ENCODE data around the gene PPP1R3F.

Gene PPP1R3F

GRCh38 chrX:49264460-49264859, 5.1 kb upstream of the PPP1R3F start, which contains the start of gene FOXP3:
FOXP3 (minus strand) TSS chrX:49264710; CDS start chrX:49258505, 6,205 bp downstream.
- H4K20me1 ChIP-seq (ENCODE audit: insufficient read depth, low read length): no peaks in the 10 kb centered on the region
- no peaks in the 10 kb centered on the region for H3K36me3 ChIP-seq (ENCODE audit: insufficient read depth, low read length)
- H3K4me3 ChIP-seq (ENCODE audit: low read depth, low read length, poor library complexity, severe bottlenecking): no peak within 1 kb of the TSS
- H3K4me2 ChIP-seq (ENCODE audit: low read length): no peak within 1 kb of the TSS
- no peaks in the 10 kb centered on the region for H3K9me2 ChIP-seq (ENCODE audit: low read depth, low read length)
- H3K79me2 ChIP-seq (ENCODE audit: insufficient read depth, low read length): no peaks in the 10 kb centered on the region
- H3K9me3 ChIP-seq (ENCODE audit: low read length): no peaks in the 10 kb centered on the region
- TF ChIP-seq CTCF (IDR thresholded peaks at IDR 0.05; ENCODE audit: low read length) (no peak), EZH2 (IDR thresholded peaks at IDR 0.05; ENCODE audit: borderline replicate concordance, low read length) (no peak)
- H3K4me1 ChIP-seq (ENCODE audit: insufficient read depth, low read length, severe bottlenecking): peaks cover 7% of the 10 kb centered on the region
- no peaks in the 10 kb centered on the region for H3F3A ChIP-seq (ENCODE audit: insufficient read depth, low read length)
- no peaks in the 10 kb centered on the region for H3K27me3 ChIP-seq (ENCODE audit: insufficient read depth, low read length)
- H2AFZ ChIP-seq (ENCODE audit: low read length): no peak within 1 kb of the TSS
- no peak within 1 kb of the TSS for H3K27ac ChIP-seq (ENCODE audit: low read depth, low read length, poor library complexity, severe bottlenecking)
- no peak within 1 kb of the TSS for H3K9ac ChIP-seq (ENCODE audit: low read length)

DNA sequence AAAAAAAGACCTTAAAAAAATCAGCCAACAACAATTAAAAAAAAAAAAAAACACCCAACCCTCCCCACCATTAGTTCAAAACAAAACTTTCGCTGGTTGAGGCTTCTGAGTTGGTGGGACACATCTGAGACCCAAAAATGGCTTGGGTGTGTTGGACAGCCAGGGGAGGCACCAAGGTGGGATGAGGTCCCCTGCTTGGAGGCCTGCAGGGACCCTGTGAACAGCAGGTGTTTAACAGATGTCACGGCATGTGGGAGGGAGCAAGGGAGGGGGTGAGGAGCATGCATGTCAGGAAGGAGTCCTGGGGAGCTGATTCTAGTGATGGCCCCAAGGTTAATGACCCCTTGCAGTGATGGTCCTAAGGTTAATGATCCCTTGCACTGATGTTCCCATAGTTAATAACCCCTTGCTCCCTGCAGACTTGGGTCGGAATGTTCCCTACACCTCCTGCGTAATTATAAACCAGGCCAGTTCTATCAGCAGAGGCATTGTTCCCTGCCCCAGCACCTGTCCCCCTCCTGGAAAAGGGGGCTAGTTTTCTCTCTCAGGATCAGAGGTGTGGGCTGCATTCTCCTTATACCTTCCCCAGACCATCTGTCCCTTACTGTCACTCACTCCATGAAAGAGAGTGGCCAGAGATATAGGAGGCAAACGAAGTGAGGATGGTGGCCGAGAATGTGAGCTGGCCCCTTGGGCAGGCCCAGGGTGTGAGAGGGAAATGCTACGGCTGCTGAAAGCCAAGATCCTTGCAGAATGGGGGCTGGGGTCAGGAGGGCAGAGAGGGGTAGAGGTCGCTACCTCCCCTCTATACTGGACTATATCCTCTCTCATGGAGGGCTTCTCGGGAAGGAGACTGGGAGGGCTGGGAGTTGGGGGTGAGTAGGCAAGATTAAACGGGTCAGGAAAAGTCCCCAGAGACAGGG, 2.8 kb upstream of the PPP1R3F start:
- H3K9me2 ChIP-seq (ENCODE audit: low read depth, low read length): no peaks in the 10 kb centered on the region
- no peaks in the 10 kb centered on the region for H3K36me3 ChIP-seq (ENCODE audit: insufficient read depth, low read length)
- H3K27me3 ChIP-seq (ENCODE audit: insufficient read depth, low read length): no peaks in the 10 kb centered on the region
- peaks cover 11% of the 10 kb centered on the region; the same call in 1 of the 2 replicates for H3K79me2 ChIP-seq (ENCODE audit: insufficient read depth, low read length)
- H3K27ac ChIP-seq (ENCODE audit: low read depth, low read length, poor library complexity, severe bottlenecking): no peak overlapping the region
- H3K4me3 ChIP-seq (ENCODE audit: low read depth, low read length, poor library complexity, severe bottlenecking): no peak overlapping the region
- H3K4me1 ChIP-seq (ENCODE audit: insufficient read depth, low read length, severe bottlenecking): peaks cover 24% of the 10 kb centered on the region
- no peaks in the 10 kb centered on the region for H3F3A ChIP-seq (ENCODE audit: insufficient read depth, low read length)
- no peak overlapping the region for H3K4me2 ChIP-seq (ENCODE audit: low read length)
- TF ChIP-seq CTCF (IDR thresholded peaks at IDR 0.05; ENCODE audit: low read length) (no peak), EZH2 (IDR thresholded peaks at IDR 0.05; ENCODE audit: borderline replicate concordance, low read length) (no peak)
- H3K9me3 ChIP-seq (ENCODE audit: low read length): no peaks in the 10 kb centered on the region
- no peak overlapping the region for H3K9ac ChIP-seq (ENCODE audit: low read length)
- H4K20me1 ChIP-seq (ENCODE audit: insufficient read depth, low read length): no peaks in the 10 kb centered on the region
- H2AFZ ChIP-seq (ENCODE audit: low read length): no peak overlapping the region

GRCh38 chrX:49268702-49269009, 937 bp upstream of the PPP1R3F start:
- Histone ChIP-seq H3K79me2 (ENCODE audit: insufficient read depth, low read length) (peaks cover 12% of the 10 kb centered on the region), H3K4me3 (ENCODE audit: low read depth, low read length, poor library complexity, severe bottlenecking) (peak overlapping the region; percentile 70), H3K4me2 (ENCODE audit: low read length) (peak overlapping the region; percentile 73), H3K9me3 (ENCODE audit: low read length) (no peaks in the 10 kb centered on the region), H2AFZ (ENCODE audit: low read length) (no peak overlapping the region), H3F3A (ENCODE audit: insufficient read depth, low read length) (no peaks in the 10 kb centered on the region), H3K27me3 (ENCODE audit: insufficient read depth, low read length) (no peaks in the 10 kb centered on the region), H3K4me1 (ENCODE audit: insufficient read depth, low read length, severe bottlenecking) (peaks cover 38% of the 10 kb centered on the region), H3K36me3 (ENCODE audit: insufficient read depth, low read length) (no peaks in the 10 kb centered on the region; the same call in 1 of the 2 replicates), H3K9ac (ENCODE audit: low read length) (peak overlapping the region; percentile 72), H4K20me1 (ENCODE audit: insufficient read depth, low read length) (no peaks in the 10 kb centered on the region), H3K27ac (ENCODE audit: low read depth, low read length, poor library complexity, severe bottlenecking) (peak overlapping the region; percentile 25), H3K9me2 (ENCODE audit: low read depth, low read length) (no peaks in the 10 kb centered on the region)
- no peak for TF ChIP-seq EZH2 (IDR thresholded peaks at IDR 0.05; ENCODE audit: borderline replicate concordance, low read length)
- no peak for TF ChIP-seq CTCF (IDR thresholded peaks at IDR 0.05; ENCODE audit: low read length)
